Ectodermal cell (in vitro differentiated cells): Measurements from ENCODE around the gene MTHFR.

Experiments used
- H3K27ac ChIP-seq: 2 replicates; pipeline ENCODE4 v1.7.0; 2013; ENCODE audit warnings: mild to moderate bottlenecking, low read depth, low read length; ENCODE audit not compliant: insufficient read depth, poor library complexity, severe bottlenecking
- H3K27me3 ChIP-seq: 2 replicates; pipeline ENCODE4 v1.7.0; 2013; ENCODE audit warnings: mild to moderate bottlenecking, low read length; ENCODE audit not compliant: insufficient read depth, control insufficient read depth, poor library complexity, severe bottlenecking
- H3K36me3 ChIP-seq: one replicate; pipeline ENCODE4 v1.7.0; 2013; ENCODE audit warnings: low read length; ENCODE audit not compliant: control insufficient read depth, insufficient read depth
- H3K4me1 ChIP-seq: one replicate; pipeline ENCODE4 v1.7.0; 2013; ENCODE audit warnings: low read length; ENCODE audit not compliant: control insufficient read depth, insufficient read depth
- H3K4me3 ChIP-seq: 2 replicates; pipeline ENCODE4 v1.7.0; 2013; ENCODE audit warnings: low read depth, low read length, control low read depth; ENCODE audit not compliant: insufficient read depth
- H3K9me3 ChIP-seq: 2 replicates; pipeline ENCODE4 v1.7.0; 2013; ENCODE audit warnings: mild to moderate bottlenecking, low read length, moderate library complexity; ENCODE audit not compliant: control insufficient read depth
- WGBS, 2 experiments: methylation state at CpG; one replicate each; pipeline ENCODE4 v1.1.7; 2013; ENCODE audit warnings: missing lambda C conversion rate in 2 of 2; 5-methylcytosine and 5-hydroxymethylcytosine counted together

Gene MTHFR

GRCh38 chr1:11780380-11781147 lies 25.2 kb downstream of the MTHFR start:
- WGBS, 2 experiments = 86 to 89% methylated on average over 9 of the region's 10 CpGs
- Histone ChIP-seq H3K9me3 (no peaks in the 10 kb centered on the region), H3K27ac (no peak overlapping the region)

GRCh38 chr1:11779715-11780379 lies 25.9 kb downstream of the MTHFR start:
- H3K27me3 ChIP-seq = no peaks in the 10 kb centered on the region
- peaks cover 5% of the 10 kb centered on the region for H3K4me1 ChIP-seq
- H3K27ac ChIP-seq = no peak overlapping the region
- 88 to 89% methylated on average over 13 of the region's 13 CpGs for WGBS, 2 experiments
- no peaks in the 10 kb centered on the region for H3K9me3 ChIP-seq
- H3K36me3 ChIP-seq = no peaks in the 10 kb centered on the region
- no peak overlapping the region for H3K4me3 ChIP-seq

More at GRCh38 chr1:11780380-11781147, 25.2 kb downstream of the MTHFR start:
- Histone ChIP-seq H3K4me3 (no peak overlapping the region), H3K27me3 (no peaks in the 10 kb centered on the region), H3K36me3 (no peaks in the 10 kb centered on the region), H3K4me1 (peaks cover 6% of the 10 kb centered on the region)

GRCh38 chr1:11778844-11779623 lies 26.7 kb downstream of the MTHFR start:
- H3K4me1 ChIP-seq = no peaks in the 10 kb centered on the region
- no peaks in the 10 kb centered on the region for H3K36me3 ChIP-seq
- no peaks in the 10 kb centered on the region for H3K27me3 ChIP-seq
- WGBS, 2 experiments = 91 to 93% methylated on average over 15 of the region's 15 CpGs
- no peaks in the 10 kb centered on the region for H3K9me3 ChIP-seq
- no peak overlapping the region for H3K4me3 ChIP-seq
- H3K27ac ChIP-seq = no peak overlapping the region

GRCh38 chr1:11778336-11778735 lies 27.4 kb downstream of the MTHFR start:
- Histone ChIP-seq H3K4me3 (no peak overlapping the region), H3K9me3 (no peaks in the 10 kb centered on the region), H3K27ac (no peak overlapping the region), H3K36me3 (no peaks in the 10 kb centered on the region), H3K27me3 (no peaks in the 10 kb centered on the region), H3K4me1 (no peaks in the 10 kb centered on the region)
- WGBS, 2 experiments = 94 to 95% methylated on average over 9 of the region's 9 CpGs

GRCh38 chr1:11777658-11778322 lies 28.0 kb downstream of the MTHFR start:
- no peaks in the 10 kb centered on the region for H3K4me1 ChIP-seq
- H3K27ac ChIP-seq = no peak overlapping the region
- H3K4me3 ChIP-seq = no peak overlapping the region
- no peaks in the 10 kb centered on the region for H3K27me3 ChIP-seq
- WGBS, 2 experiments = 91 to 95% methylated on average over 8 of the region's 8 CpGs
- no peaks in the 10 kb centered on the region for H3K9me3 ChIP-seq
- no peaks in the 10 kb centered on the region for H3K36me3 ChIP-seq

GRCh38 chr1:11774753-11775152 lies 31.0 kb downstream of the MTHFR start:
- Histone ChIP-seq H3K4me3 (no peak overlapping the region), H3K36me3 (no peaks in the 10 kb centered on the region), H3K9me3 (no peaks in the 10 kb centered on the region), H3K27me3 (no peaks in the 10 kb centered on the region), H3K4me1 (no peaks in the 10 kb centered on the region), H3K27ac (no peak overlapping the region)
- WGBS, 2 experiments = 88 to 89% methylated on average over 9 of the region's 9 CpGs

GRCh38 chr1:11772458-11772857 lies 33.3 kb downstream of the MTHFR start:
- H3K4me1 ChIP-seq = no peaks in the 10 kb centered on the region
- 86 to 88% methylated on average over 5 of the region's 5 CpGs for WGBS, 2 experiments

GRCh38 chr1:11771481-11772043 lies 34.2 kb downstream of the MTHFR start:
- Histone ChIP-seq H3K36me3 (no peaks in the 10 kb centered on the region), H3K4me3 (no peak overlapping the region), H3K27ac (no peak overlapping the region), H3K27me3 (no peaks in the 10 kb centered on the region), H3K4me1 (no peaks in the 10 kb centered on the region), H3K9me3 (no peaks in the 10 kb centered on the region)
- 80 to 84% methylated on average over 11 of the region's 11 CpGs for WGBS, 2 experiments

More at GRCh38 chr1:11772458-11772857, 33.3 kb downstream of the MTHFR start:
- Histone ChIP-seq H3K27me3 (no peaks in the 10 kb centered on the region), H3K27ac (no peak overlapping the region), H3K36me3 (no peaks in the 10 kb centered on the region), H3K4me3 (no peak overlapping the region), H3K9me3 (no peaks in the 10 kb centered on the region)

GRCh38 chr1:11770011-11770410 lies 35.8 kb downstream of the MTHFR start:
- Histone ChIP-seq H3K27ac (no peak overlapping the region), H3K27me3 (peaks cover 2% of the 10 kb centered on the region), H3K4me1 (no peaks in the 10 kb centered on the region), H3K9me3 (no peaks in the 10 kb centered on the region), H3K36me3 (no peaks in the 10 kb centered on the region), H3K4me3 (no peak overlapping the region)
